SK-N-SH treated with all-trans-retinoic acid at 6 μM for 48 hours (cell line): ENCODE results near the gene GPR42.

Source experiments
- BACH2 ChIP-seq: fragments of 250-450 bp; sonication (Bioruptor Pico); IDR thresholded peaks from 2 replicates; pipeline ENCODE4 v1.9.0; 2021; ENCODE audit warnings: mild to moderate bottlenecking, borderline replicate concordance
- ESRRG ChIP-seq: fragments of 250-450 bp; sonication (Bioruptor Pico); IDR thresholded peaks from 2 replicates; pipeline ENCODE4 v1.6.1; 2021; ENCODE audit warnings: mild to moderate bottlenecking
- TOX ChIP-seq: fragments of 250-450 bp; sonication (Bioruptor Pico); IDR thresholded peaks from 2 replicates; pipeline ENCODE4 v1.8.0; 2021; ENCODE audit warnings: mild to moderate bottlenecking, moderate library complexity, borderline replicate concordance
- TF ChIP-seq, protein P1 (sequence below): fragments of 250-450 bp; sonication (Bioruptor Pico); IDR thresholded peaks from 2 replicates; pipeline ENCODE4 v1.8.0; 2020; ENCODE audit warnings: mild to moderate bottlenecking, moderate library complexity, borderline replicate concordance

DNA sequence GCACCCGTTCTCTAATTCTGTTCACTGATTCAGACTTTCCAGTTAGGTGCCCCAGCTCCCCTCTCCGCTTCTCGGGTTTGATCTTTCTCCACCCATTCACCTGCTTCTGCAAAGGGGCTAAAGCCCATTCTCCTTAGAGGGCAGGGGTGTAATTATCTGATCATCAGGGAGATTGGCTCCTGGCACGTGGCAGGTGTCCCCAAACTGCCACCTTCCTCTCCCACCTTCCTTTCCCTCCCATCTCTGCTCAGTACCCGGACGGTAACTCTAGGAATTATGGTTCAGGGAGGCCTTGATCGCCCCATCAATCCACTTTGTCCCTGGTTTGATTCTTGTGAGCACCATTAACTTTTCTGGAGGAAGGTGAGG lies 23.0 kb upstream of the GPR42 start:
- TF ChIP-seq ESRRG (CRISPR knock-in tag) (no peak), TOX (CRISPR knock-in tag) (no peak), BACH2 (CRISPR knock-in tag) (no peak)
- TF ChIP-seq, protein P1, sequence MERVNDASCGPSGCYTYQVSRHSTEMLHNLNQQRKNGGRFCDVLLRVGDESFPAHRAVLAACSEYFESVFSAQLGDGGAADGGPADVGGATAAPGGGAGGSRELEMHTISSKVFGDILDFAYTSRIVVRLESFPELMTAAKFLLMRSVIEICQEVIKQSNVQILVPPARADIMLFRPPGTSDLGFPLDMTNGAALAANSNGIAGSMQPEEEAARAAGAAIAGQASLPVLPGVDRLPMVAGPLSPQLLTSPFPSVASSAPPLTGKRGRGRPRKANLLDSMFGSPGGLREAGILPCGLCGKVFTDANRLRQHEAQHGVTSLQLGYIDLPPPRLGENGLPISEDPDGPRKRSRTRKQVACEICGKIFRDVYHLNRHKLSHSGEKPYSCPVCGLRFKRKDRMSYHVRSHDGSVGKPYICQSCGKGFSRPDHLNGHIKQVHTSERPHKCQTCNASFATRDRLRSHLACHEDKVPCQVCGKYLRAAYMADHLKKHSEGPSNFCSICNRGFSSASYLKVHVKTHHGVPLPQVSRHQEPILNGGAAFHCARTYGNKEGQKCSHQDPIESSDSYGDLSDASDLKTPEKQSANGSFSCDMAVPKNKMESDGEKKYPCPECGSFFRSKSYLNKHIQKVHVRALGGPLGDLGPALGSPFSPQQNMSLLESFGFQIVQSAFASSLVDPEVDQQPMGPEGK (CRISPR knock-in tag) = no peak
